Muscle of arm (tissue), 12 donors: ENCODE data around the gene NELFCD. TPM values are rescaled to one million over a fixed set of nuclear protein-coding genes. Genes with fewer than 3 reads are reported as not detected.
"Not testable (repeated sequence)": the region's sequence is repeated elsewhere in the genome, so short reads cannot be mapped to it uniquely, and the experiment has no call there.

Experiments
- DNase-seq: peaks from one replicate; pipeline ENCODE4 v3.0.0-alpha.2; 2013
- polyA plus RNA-seq, 12 donors: library from polyadenylated mRNA; unstranded; fragments of 120-200 nt; gene quantifications; one replicate each; pipeline ENCODE4 v1.2.1, GENCODE V29; 2013; ENCODE audit not compliant: insufficient read length in 12 of 12

The NELFCD gene
- polyA plus RNA-seq, 12 donors: 46.8 to 95.9 (median 59.8) TPM; not detected in 1

GRCh38 chr20:58969439-58969838, 11.6 kb upstream of the NELFCD start:
- no peak for DNase-seq

GRCh38 chr20:58970146-58970545, 10.9 kb upstream of the NELFCD start:
- no peak for DNase-seq

GRCh38 chr20:58971429-58971828, 9.6 kb upstream of the NELFCD start:
- DNase-seq: no peak

DNA sequence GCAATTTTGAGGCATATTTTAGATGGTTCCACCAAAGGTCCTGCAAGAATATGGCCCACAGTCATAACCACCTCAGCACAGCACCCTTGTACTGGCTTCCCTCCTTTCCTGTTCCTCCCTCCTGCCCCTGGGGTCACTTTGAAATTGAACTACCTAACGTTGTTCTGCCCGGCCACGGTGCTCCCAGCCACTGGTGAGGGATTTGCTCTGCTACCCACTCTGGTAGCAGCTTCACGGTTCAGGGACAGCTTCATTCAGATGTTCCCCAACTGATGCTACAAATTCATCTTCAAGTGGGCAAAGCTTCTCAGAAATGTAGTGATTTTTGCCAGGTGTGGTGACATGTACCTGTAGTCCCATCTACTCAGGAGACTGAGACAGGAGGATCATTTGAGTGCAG, 7.9 kb upstream of the NELFCD start:
- DNase-seq: no peak

- no peak for DNase-seq
Observed at GRCh38 chr20:58973866-58974265, 7.2 kb upstream of the NELFCD start.

DNA sequence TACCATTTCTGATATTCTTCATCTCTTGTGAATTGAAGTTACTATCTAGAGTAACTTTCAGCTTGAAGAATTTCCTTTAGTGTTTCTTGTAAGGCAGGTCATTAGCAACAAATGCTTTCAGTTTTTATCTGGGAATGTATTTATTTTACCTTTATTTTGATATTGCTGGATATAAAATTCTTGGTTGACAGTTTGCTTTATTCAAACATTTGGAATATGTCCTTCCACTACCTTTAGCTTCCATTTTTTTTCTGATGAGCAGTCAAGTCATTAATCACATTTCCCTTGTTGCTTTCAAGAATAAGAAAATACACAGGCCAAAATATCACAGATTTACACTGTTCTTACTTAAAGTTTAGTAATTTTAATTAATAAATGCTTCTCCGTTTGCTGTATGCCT, 5.7 kb upstream of the NELFCD start:
- DNase-seq: no peak

DNA sequence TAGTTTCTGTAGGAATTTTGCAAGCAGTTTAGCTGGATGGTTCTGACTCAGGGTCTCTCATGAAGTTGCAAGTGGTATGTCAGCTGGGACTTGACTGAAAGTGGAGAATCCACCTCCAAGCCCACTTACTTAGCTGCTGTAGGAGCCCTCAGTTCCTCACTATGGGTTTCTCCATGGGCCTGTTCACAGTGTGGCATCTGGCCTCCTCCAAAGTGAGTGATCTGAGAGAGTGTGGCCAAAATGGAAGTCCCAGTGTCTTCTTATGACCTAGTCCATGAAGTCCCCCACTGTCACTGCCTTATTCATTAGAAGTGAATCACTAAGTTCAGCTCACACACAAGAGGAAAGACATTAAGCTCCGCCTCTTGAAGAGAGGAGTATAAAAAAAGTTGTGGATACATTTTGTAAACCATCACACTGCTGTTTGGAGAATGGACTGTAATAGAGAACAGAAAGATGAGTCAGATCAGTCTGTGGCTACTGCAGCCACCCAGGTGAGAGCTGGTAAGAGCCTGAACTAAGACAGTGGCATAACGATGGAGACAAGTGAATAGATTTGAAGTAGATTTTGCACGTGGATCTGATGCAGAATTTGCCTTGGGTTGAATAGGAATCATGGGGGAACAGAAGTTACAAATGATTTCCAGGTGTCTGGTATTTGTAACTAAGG, 4.9 kb upstream of the NELFCD start:
- no peak for DNase-seq

DNA sequence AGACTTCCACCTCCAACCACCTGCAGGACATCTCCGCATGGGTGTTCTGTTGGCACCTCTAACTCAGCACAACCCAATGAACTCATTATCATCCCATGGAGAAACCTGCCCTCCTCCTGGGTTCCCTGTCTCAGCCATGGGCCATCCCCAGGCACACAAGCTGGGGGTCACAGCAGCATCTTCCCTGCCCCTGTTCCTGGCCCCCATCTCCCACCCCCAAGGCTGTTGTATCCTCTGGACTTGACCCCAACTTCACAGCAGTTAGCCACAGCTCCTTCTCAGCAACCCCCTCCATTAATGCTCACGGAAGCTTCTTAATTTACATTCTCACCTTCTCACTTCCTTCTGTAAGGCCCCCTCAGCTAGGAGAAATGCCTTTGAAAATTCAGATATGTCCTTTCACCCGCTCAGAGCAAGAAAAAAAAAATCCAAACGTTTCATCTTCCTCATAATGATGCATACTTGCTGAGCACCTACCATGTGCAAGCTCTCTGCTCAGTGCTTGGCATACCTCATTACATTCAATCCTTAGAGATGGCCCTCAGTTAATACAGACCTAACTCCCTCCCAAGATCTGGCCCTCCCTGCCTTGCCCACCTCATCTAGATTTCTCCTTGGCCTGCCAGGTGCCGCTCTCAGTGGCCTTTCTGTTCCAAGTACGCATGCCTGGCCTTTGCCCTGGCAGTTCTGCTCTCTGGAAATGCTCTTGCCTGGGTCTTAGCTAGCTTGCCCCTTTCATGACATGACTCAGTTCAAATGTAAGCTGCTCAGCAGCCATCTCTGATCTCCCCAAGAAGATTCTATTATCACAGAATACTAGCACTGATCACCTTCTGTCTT, 2.5 kb upstream of the NELFCD start:
- no peak for DNase-seq

DNA sequence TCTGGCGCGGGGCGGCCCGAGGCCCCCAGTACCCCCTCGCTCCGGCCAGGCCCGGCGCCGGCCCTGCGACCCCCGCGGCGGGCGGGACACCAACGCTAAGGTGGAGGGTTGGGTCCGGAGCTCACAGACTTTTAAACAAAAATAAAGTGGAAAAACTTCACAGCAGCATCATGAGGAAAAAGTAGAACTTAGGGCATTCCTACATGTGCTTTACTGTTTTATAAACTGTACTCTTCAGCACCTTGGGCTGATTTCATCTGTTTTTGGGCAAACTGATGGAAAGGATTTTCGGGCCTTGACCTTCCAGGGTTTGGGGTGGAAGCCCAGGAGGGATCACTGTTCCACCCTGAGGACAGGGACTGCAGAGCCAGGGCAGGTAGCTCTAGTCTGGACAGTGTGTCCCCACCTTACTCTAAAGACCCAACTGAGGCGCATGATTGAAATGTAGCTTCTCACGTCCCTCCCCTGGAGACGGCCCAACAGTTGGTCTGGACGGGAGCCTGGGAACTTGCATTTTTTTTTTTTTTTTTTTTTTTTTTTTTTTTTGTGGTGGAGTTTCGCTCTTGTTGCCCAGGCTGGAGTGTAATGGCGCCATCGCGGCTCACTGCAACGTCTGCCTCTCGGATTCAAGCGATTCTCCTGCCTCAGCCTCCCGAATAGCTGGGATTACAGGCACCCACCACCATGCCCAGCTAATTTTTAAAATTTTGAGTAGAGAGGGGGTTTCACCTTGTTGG, 740 bp downstream of the NELFCD start:
- peak; percentile 40 for DNase-seq

- no peak for DNase-seq
Observed at GRCh38 chr20:58982406-58983114, 1.5 kb downstream of the NELFCD start.

DNA sequence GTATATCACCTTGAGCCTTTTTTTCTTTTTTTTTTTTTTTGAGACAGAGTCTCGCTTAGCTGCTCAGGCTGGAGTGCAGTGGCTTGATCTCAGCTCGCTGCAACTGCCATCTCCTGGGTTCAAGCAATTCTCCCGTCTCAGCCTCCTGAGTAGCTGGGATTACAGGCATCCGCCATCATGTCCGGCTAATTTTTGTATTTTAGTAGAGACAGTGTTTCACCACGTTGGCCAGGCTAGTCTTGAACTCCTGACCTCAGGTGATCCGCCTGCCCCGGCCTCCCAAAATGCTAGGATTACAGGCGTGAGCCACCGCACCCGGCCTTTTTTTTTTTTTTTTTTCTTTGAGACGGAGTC, 2.0 kb downstream of the NELFCD start:
- not testable (repeated sequence) for DNase-seq

DNA sequence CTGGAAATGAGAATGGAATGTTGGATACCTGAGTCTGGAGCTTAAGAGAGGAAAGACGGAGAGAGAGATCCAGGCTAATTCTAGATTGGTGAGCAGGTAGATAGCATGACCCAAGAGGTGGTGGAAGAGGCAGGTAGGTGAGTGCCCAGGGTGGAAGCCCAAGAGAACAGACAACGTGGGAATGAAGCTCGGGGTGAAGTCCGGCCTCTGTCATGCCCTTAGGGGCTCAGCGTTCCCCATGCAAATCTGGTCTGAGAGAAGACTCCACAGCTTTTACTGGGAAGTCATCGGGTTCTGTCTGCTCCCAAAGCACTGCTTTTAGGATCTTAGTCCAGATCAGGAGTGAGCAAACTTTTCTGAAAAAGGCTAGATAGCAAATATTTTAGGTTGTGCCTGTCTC, 3.6 kb downstream of the NELFCD start:
- DNase-seq: no peak

DNA sequence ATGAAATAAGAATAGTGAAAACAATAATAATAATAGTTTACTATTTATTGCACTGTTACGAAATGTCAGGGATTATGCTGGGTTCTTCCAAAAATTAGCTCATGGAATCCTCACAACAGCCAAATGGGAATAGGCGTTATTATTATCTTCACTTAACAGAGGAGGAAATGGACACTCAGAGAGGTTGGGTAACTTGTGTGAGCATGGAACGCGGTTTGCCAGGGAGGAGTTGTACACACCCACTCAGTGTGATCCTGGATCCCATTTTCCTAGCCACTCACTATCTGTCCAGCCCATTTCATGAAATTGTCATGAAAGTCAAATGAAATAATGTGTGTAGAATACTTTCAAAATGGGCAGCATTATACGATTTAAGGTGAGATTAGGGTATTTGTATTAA, 4.6 kb downstream of the NELFCD start:
- no peak for DNase-seq

DNA sequence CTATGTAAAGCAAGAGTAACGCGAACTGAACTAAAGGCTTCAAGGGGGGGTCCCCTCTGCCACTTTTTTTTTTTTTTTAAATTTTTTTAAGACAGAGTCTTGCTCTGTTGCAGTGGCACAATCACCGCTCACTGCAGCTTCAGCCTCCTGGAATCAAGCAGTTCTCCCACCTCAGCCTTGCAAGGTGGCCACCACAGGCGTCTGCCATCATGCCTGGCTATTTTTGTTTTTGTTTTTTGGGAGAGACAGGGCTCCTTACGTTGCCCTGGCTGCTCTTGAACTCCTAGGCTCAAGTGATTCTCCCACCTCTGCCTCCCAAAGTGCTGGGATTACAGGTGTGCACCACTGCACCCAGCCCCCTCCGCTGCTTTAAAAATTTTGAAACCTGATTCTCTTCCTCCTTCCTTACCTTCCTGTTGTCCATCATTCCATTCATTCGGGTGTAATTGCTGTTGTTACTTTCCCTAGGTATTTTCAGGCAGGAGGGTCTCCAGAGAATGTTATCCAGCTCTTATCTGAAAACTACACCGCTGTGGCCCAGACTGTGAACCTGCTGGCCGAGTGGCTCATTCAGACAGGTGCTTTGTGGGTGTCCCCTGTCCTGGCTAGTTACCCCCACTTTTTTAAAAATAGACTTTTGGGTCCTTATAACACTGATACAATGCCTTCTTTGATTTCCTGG, 5.4 kb downstream of the NELFCD start:
- DNase-seq: no peak

DNA sequence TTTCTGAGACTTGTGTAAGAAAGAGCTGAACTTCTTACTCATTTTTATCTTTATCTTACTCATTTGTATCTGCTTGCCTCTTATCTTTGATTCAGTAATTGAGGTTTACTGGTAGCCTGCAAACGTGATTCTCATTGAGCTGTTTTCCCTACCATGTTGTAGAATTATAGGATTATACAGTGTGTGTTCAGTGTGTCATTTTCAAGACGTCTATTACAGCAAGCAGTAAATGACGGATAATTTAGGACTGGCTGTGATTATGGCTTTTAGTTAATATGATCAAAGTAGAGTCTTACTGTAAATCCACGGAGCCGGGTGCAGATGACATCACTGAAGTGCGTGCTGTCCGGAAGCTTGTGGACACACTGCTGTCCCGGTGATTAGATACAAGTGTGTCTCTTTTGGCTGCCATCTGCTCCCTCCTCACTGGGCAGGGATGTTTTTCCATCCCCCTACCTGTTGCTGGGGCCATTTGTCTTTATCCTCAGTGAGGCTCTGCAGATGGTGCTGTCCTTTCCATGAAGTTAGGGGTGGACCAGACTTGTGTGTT, 6.0 kb downstream of the NELFCD start:
- DNase-seq: no peak

DNA sequence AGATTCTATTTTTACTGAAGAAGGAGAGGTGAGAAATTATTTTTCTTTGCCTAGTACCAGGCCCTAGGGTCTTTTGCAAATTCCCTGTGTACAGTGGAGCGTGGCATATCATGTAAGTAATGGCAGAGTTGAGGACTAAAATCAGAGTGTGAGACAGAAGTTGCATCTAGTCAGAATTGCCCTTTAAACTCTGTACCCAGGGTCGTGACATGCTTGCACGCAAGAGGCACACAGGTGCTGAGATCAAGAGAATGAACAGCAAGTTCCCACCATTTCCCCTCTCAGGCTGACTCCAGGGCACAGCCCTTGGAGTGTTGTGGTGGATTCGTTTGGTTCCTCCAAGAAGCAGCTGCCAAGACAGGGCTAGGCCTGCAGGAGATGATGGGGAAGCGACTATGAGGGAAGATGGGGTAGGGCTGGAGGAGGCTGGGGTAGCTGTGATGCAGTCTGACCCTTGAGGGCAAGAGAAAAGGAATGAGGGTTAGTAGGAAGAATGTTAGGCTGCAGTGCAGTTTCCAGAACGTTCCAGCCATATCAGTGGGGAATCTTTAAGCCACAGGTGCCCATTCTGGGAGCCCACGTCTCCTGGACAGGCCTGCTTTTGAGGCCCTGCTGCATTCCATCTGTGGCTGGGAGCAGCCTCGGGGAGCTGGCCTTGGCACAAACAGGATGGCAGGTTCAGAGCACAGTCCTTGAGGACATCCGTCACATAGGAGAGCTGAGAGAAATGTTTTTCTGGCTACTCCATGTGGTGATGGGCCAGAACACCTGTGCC, 6.9 kb downstream of the NELFCD start:
- DNase-seq: no peak

DNA sequence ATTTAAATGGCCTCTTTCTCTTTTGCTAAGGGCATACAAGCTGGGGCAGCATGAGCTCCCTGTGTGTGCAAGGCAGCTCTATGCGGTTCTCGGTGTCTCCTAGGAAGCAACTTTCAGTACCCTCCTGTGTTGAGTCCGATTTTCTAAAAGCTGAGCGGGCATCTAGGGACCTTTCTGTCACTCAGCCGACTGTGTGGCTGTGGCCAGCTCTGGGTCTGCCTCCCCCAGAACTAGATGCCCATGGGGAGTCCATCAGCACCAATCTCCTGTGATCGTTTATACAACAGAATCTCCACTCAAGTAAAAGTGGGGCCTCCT, 7.5 kb downstream of the NELFCD start:
- DNase-seq: no peak

DNA sequence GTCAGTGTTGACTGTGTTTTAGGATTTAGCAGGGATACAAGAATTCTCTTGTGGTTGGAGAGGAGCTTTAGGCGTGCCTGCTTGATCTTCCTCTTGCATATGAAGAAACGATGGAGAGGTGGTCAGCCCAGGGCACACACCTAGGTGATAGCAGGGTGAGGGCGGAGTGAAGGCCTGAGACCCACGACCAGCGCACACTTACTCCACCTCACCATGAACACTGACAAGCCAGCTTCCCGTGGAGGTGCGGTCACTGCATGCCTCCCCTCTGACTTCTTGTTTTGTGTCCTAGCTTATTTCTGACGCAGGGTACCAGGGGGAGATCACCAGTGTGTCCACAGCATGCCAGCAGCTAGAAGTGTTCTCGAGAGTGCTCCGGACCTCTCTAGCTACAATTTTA, 8.1 kb downstream of the NELFCD start:
- DNase-seq: no peak

- DNase-seq: no peak
Observed at GRCh38 chr20:58990651-58991445, 9.8 kb downstream of the NELFCD start.

GRCh38 chr20:58991715-58992114, 10.7 kb downstream of the NELFCD start:
- no peak for DNase-seq
